Loucy (cell line): ENCODE measurements around the gene CIROP.

Source experiments
- EZH2phosphoT487 ChIP-seq: fragments of 200-600 bp; IDR thresholded peaks from 2 replicates; pipeline ENCODE4 v1.6.1; 2018; ENCODE audit warnings: antibody characterized with exemption, mild to moderate bottlenecking, moderate library complexity, borderline replicate concordance
- TF ChIP-seq, protein P1 (sequence below): fragments of 200-600 bp; sonication (generic); conservative IDR thresholded peaks from 2 replicates; pipeline ENCODE4 v1.5.1; 2014; ENCODE audit warnings: mild to moderate bottlenecking, antibody characterized with exemption, low read length

DNA sequence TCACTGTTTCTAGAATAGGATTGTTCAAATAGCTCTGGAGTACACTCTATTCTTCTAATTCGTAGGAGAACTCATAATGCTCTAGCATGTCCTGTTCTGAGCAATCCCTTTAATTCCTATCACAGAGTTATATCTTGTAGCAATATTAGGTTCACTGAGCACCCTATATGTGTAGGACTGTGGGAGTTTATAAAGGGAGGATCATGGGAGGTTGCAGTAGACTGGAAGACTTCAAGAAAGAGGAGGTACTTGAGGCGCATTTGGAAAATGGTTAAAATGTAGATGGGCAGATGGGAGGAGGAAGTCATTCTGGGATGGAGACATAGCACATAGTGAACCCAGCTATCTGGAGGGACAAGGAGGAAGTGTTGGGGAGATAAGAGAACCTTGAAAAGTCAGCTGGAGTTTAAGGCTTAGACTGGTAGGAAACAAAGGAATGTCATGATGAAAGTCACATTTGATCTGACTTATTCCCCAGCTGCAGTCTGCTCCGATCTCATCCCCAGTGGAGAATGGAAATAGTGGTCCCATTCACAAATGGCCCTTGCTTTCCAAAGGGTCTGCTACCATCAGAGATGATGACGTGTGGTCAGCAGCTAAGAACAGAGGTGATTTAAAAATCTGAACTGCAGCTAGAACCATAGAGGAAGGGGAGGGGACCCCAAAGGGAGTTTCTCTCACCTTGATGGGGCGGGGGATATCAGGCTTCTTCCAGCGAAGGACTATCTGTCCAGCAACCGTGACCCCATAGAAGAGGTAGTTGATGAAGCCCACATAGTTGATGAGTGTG, 24.4 kb upstream of the CIROP start:
- TF ChIP-seq, protein P1, sequence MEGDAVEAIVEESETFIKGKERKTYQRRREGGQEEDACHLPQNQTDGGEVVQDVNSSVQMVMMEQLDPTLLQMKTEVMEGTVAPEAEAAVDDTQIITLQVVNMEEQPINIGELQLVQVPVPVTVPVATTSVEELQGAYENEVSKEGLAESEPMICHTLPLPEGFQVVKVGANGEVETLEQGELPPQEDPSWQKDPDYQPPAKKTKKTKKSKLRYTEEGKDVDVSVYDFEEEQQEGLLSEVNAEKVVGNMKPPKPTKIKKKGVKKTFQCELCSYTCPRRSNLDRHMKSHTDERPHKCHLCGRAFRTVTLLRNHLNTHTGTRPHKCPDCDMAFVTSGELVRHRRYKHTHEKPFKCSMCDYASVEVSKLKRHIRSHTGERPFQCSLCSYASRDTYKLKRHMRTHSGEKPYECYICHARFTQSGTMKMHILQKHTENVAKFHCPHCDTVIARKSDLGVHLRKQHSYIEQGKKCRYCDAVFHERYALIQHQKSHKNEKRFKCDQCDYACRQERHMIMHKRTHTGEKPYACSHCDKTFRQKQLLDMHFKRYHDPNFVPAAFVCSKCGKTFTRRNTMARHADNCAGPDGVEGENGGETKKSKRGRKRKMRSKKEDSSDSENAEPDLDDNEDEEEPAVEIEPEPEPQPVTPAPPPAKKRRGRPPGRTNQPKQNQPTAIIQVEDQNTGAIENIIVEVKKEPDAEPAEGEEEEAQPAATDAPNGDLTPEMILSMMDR, result no peak
- no peak for TF ChIP-seq EZH2phosphoT487
